ENCODE data around the gene TPGS1.

GRCh38 chr19:484494-484893 is 22.8 kb upstream of the TPGS1 start:
- TF ChIP-seq CTCF (IDR thresholded peaks at IDR 0.05) = no peak
- no peak for TF ChIP-seq POLR2A (IDR thresholded peaks at IDR 0.05)
